Measurements from ENCODE around the gene SETD5. TPM values are rescaled to one million over a fixed set of nuclear protein-coding genes. Genes with fewer than 3 reads are reported as not detected.
A peak's percentile ranks its signal among the peaks of the same experiment; 100 is the strongest.

SETD5 gene
- polyA plus RNA-seq, 4 donors = 9.5 to 87.0 (median 20.0) TPM

GRCh38 chr3:9362731-9363530, 34.5 kb upstream of the SETD5 start, which contains the start of gene THUMPD3:
Gene THUMPD3 (plus strand): TSS chr3:9363054. CDS start chr3:9365069, 2,015 bp downstream.
- Histone ChIP-seq H3K27ac (ENCODE audit: low read depth in 1 of 3, low read length in 2 of 3) (peak within 1 kb of the TSS; percentile 74 to 94 (median 86)), H3K4me3 (ENCODE audit: low read depth in 1 of 3, low read length in 3 of 3) (peak within 1 kb of the TSS; percentile 60 to 75 (median 73)), H3K36me3 (ENCODE audit: control insufficient read depth in 3 of 3, insufficient read depth in 2 of 3, low read depth in 1 of 3, low read length in 3 of 3) (peaks cover 0 to 5% (median 0%) of the 10 kb centered on the region in 3 donors), H3K27me3 (ENCODE audit: control insufficient read depth in 3 of 3, insufficient read depth in 3 of 3, low read length in 3 of 3) (no peaks in the 10 kb centered on the region), H3K4me1 (ENCODE audit: control insufficient read depth in 3 of 3, insufficient read depth in 2 of 3, low read depth in 1 of 3, low read length in 2 of 3) (peaks cover 0 to 5% (median 3%) of the 10 kb centered on the region in 3 donors), H3K9me3 (ENCODE audit: control insufficient read depth in 2 of 2, insufficient read depth in 1 of 2, low read depth in 1 of 2, low read length in 1 of 2) (no peaks in the 10 kb centered on the region)
- WGBS, 3 donors = 0 to 2% (median 1%) methylated on average over 46 of the region's 46 CpGs
- no peak for FAIRE-seq
- DNase-seq = peak; percentile 87 to 96

- no peak for DNase-seq
- Histone ChIP-seq H3K9me3 (ENCODE audit: control insufficient read depth in 2 of 2, insufficient read depth in 1 of 2, low read depth in 1 of 2, low read length in 1 of 2) (no peaks in the 10 kb centered on the region), H3K36me3 (ENCODE audit: control insufficient read depth in 3 of 3, insufficient read depth in 2 of 3, low read depth in 1 of 3, low read length in 3 of 3) (peaks cover 6 to 37% (median 18%) of the 10 kb centered on the region in 3 donors), H3K27me3 (ENCODE audit: control insufficient read depth in 3 of 3, insufficient read depth in 3 of 3, low read length in 3 of 3) (no peaks in the 10 kb centered on the region), H3K4me1 (ENCODE audit: control insufficient read depth in 3 of 3, insufficient read depth in 2 of 3, low read depth in 1 of 3, low read length in 2 of 3) (peaks cover 0 to 3% (median 0%) of the 10 kb centered on the region in 3 donors), H3K27ac (ENCODE audit: low read depth in 1 of 3, low read length in 2 of 3) (no peak overlapping the region), H3K4me3 (ENCODE audit: low read depth in 1 of 3, low read length in 3 of 3) (no peak overlapping the region)
- WGBS, 3 donors = 92 to 98% (median 92%) methylated on average over 1 of the region's 1 CpG
- no peak for FAIRE-seq
These were observed 27.9 kb upstream of the SETD5 start for GRCh38 chr3:9369508-9369907.

DNA sequence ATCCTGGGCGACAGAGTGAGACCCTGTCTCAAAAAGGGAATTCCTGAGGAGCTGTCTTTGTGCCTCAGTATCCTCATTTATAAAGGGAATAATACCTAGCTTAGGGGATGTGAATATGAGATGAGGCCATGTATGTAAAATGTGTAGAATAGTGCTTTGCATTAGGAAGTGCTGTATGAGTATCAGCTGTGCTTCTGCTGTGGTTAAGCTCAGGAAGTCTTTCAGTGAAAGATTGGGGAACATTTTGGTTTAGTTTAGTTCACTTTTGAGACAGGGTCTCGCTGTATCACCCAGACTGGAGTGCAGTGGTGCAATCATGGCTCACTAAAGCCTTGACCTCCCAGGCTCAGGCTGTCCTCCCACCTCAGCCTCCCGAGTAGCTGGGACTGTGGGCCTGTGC, 23.9 kb upstream of the SETD5 start:
- FAIRE-seq = no peak
- Histone ChIP-seq H3K27ac (ENCODE audit: low read depth in 1 of 3, low read length in 2 of 3) (no peak overlapping the region), H3K4me1 (ENCODE audit: control insufficient read depth in 3 of 3, insufficient read depth in 2 of 3, low read depth in 1 of 3, low read length in 2 of 3) (no peaks in the 10 kb centered on the region), H3K36me3 (ENCODE audit: control insufficient read depth in 3 of 3, insufficient read depth in 2 of 3, low read depth in 1 of 3, low read length in 3 of 3) (peaks cover 15 to 35% (median 26%) of the 10 kb centered on the region in 3 donors), H3K9me3 (ENCODE audit: control insufficient read depth in 2 of 2, insufficient read depth in 1 of 2, low read depth in 1 of 2, low read length in 1 of 2) (no peaks in the 10 kb centered on the region), H3K4me3 (ENCODE audit: low read depth in 1 of 3, low read length in 3 of 3) (no peak overlapping the region), H3K27me3 (ENCODE audit: control insufficient read depth in 3 of 3, insufficient read depth in 3 of 3, low read length in 3 of 3) (no peaks in the 10 kb centered on the region)
- DNase-seq = no peak
- 81 to 88% (median 88%) methylated on average over 3 of the region's 3 CpGs for WGBS, 3 donors

DNA sequence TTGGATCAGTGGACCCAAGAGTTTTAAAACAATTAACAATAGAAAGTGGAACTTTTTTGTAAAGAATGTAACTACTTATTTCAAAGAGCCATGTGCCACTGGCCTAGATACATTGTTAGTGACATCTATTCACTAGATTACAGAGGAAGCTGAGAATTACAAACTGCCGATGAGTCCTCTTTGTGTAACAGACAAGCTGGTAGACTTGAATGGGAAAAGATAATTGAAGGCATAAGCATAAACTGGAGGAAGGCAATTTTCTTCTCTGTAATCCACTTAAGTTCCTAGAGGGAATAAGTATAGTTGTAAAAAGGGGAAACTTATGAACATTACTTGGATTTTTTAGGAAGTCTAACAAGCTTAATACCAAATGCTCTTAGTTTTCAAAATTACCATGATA, 19.4 kb upstream of the SETD5 start:
- FAIRE-seq (no peak), DNase-seq (no peak)
- Histone ChIP-seq H3K4me1 (ENCODE audit: control insufficient read depth in 3 of 3, insufficient read depth in 2 of 3, low read depth in 1 of 3, low read length in 2 of 3) (no peaks in the 10 kb centered on the region), H3K4me3 (ENCODE audit: low read depth in 1 of 3, low read length in 3 of 3) (no peak overlapping the region), H3K36me3 (ENCODE audit: control insufficient read depth in 3 of 3, insufficient read depth in 2 of 3, low read depth in 1 of 3, low read length in 3 of 3) (peaks cover 15 to 32% (median 19%) of the 10 kb centered on the region in 3 donors), H3K27ac (ENCODE audit: low read depth in 1 of 3, low read length in 2 of 3) (no peak overlapping the region), H3K9me3 (ENCODE audit: control insufficient read depth in 2 of 2, insufficient read depth in 1 of 2, low read depth in 1 of 2, low read length in 1 of 2) (no peaks in the 10 kb centered on the region), H3K27me3 (ENCODE audit: control insufficient read depth in 3 of 3, insufficient read depth in 3 of 3, low read length in 3 of 3) (no peaks in the 10 kb centered on the region)
- WGBS, 3 donors = 94 to 100% (median 97%) methylated on average over 1 of the region's 1 CpG

DNA sequence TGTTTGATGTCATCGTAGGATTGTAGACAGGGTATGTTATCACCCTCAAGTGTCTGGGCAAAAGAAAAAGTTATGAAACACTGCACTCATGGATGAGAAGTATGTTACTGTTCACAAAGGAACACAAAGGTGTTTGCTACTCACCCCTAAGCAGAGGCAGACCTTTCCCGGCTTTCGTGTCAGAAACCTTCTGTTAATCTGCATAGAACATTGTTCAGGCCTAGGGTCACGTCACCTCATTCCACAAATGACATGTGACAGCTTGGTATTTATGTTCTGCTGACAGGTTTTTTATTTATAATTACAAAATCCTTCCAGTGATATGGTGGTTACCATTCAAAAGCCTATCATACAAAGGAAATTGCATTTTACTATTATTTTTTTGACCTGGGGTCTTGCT, 18.1 kb upstream of the SETD5 start:
- FAIRE-seq (no peak), DNase-seq (no peak)
- no peaks in the 10 kb centered on the region for H3K27me3 ChIP-seq (ENCODE audit: control insufficient read depth in 3 of 3, insufficient read depth in 3 of 3, low read length in 3 of 3)
- no peaks in the 10 kb centered on the region for H3K4me1 ChIP-seq (ENCODE audit: control insufficient read depth in 3 of 3, insufficient read depth in 2 of 3, low read depth in 1 of 3, low read length in 2 of 3)
- WGBS, 3 donors = 67 to 71% (median 67%) methylated on average over 4 of the region's 4 CpGs
- peaks cover 12 to 31% (median 21%) of the 10 kb centered on the region in 3 donors for H3K36me3 ChIP-seq (ENCODE audit: control insufficient read depth in 3 of 3, insufficient read depth in 2 of 3, low read depth in 1 of 3, low read length in 3 of 3)
- H3K4me3 ChIP-seq (ENCODE audit: low read depth in 1 of 3, low read length in 3 of 3) = no peak overlapping the region
- H3K27ac ChIP-seq (ENCODE audit: low read depth in 1 of 3, low read length in 2 of 3) = no peak overlapping the region
- no peaks in the 10 kb centered on the region for H3K9me3 ChIP-seq (ENCODE audit: control insufficient read depth in 2 of 2, insufficient read depth in 1 of 2, low read depth in 1 of 2, low read length in 1 of 2)

DNA sequence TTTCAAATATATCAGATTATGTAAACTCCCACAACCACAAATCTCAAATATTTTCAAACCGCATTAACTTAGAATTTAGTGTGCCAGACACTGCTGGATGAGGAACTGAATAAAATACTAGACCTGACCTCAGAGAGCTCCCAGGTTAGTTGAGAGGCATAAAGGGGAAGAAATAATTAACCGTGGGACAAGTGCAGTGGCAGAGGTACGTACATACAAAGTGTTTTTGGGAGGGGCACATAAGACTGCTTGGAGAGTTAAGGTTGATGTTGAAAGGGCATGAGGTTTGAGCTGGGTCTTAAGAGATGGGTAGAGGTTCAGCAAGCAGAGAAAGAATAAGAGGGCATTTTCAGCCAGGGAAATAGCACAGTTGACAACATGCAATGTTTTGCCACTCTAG, 17.4 kb upstream of the SETD5 start:
- Histone ChIP-seq H3K4me3 (ENCODE audit: low read depth in 1 of 3, low read length in 3 of 3) (no peak overlapping the region), H3K36me3 (ENCODE audit: control insufficient read depth in 3 of 3, insufficient read depth in 2 of 3, low read depth in 1 of 3, low read length in 3 of 3) (peaks cover 13 to 33% (median 23%) of the 10 kb centered on the region in 3 donors), H3K27ac (ENCODE audit: low read depth in 1 of 3, low read length in 2 of 3) (no peak overlapping the region), H3K4me1 (ENCODE audit: control insufficient read depth in 3 of 3, insufficient read depth in 2 of 3, low read depth in 1 of 3, low read length in 2 of 3) (no peaks in the 10 kb centered on the region), H3K27me3 (ENCODE audit: control insufficient read depth in 3 of 3, insufficient read depth in 3 of 3, low read length in 3 of 3) (no peaks in the 10 kb centered on the region), H3K9me3 (ENCODE audit: control insufficient read depth in 2 of 2, insufficient read depth in 1 of 2, low read depth in 1 of 2, low read length in 1 of 2) (no peaks in the 10 kb centered on the region)
- DNase-seq (no peak), FAIRE-seq (no peak)
- 80 to 91% (median 88%) methylated on average over 3 of the region's 3 CpGs for WGBS, 3 donors

- H3K4me3 ChIP-seq (ENCODE audit: low read depth in 1 of 3, low read length in 3 of 3) = no peak overlapping the region
- WGBS, 3 donors = 85 to 87% (median 85%) methylated on average over 13 of the region's 13 CpGs
- no peak overlapping the region for H3K27ac ChIP-seq (ENCODE audit: low read depth in 1 of 3, low read length in 2 of 3)
- peaks cover 18 to 35% (median 20%) of the 10 kb centered on the region in 3 donors for H3K36me3 ChIP-seq (ENCODE audit: control insufficient read depth in 3 of 3, insufficient read depth in 2 of 3, low read depth in 1 of 3, low read length in 3 of 3)
- no peak for DNase-seq
- H3K27me3 ChIP-seq (ENCODE audit: control insufficient read depth in 3 of 3, insufficient read depth in 3 of 3, low read length in 3 of 3) = no peaks in the 10 kb centered on the region
- no peak for FAIRE-seq
- no peaks in the 10 kb centered on the region for H3K9me3 ChIP-seq (ENCODE audit: control insufficient read depth in 2 of 2, insufficient read depth in 1 of 2, low read depth in 1 of 2, low read length in 1 of 2)
- H3K4me1 ChIP-seq (ENCODE audit: control insufficient read depth in 3 of 3, insufficient read depth in 2 of 3, low read depth in 1 of 3, low read length in 2 of 3) = no peaks in the 10 kb centered on the region
These were observed 13.1 kb upstream of the SETD5 start for GRCh38 chr3:9384141-9384828.

DNA sequence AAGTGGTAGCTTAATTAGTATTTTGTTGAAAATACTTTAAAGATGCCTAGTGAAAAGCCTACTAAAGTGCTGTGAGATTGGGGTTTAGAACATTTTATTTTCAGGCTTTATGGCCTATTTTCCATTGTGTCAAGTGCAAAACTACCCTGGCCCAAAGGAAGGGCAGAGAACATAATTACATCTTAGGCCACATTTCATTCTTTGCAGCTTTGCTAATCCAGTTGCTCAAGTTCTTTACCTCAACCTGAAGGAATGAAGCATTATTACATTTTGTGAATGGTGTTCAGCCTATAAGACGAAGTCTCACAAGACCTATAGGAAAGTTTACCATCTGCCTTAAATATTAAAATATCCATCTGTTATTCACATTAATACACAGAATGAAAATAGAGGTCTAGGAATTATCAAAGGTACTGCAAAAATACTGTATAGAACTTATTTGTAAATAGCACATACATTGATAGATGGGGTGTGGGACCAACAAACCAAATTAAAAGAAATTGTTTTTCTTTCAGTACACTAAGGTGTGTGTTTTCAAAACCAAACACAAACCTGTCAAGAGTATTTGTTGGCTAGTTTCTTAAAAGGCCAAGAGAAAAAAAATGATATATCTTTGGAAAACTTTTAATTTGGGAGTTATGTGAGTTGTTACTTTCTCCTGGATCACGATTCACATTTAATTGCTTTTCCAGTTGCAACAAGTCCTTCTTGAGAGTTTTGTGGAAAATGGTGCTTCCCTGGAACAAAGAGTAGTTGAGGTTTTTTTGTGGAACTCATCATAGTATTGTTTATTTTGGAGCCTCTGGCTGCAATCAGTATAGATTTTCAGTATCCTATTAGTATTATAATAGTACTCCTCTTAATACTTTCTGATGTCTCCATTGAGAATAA, 12.0 kb upstream of the SETD5 start:
- H3K36me3 ChIP-seq (ENCODE audit: control insufficient read depth in 3 of 3, insufficient read depth in 2 of 3, low read depth in 1 of 3, low read length in 3 of 3) = peaks cover 22 to 35% (median 25%) of the 10 kb centered on the region in 3 donors
- H3K4me1 ChIP-seq (ENCODE audit: control insufficient read depth in 3 of 3, insufficient read depth in 2 of 3, low read depth in 1 of 3, low read length in 2 of 3) = no peaks in the 10 kb centered on the region
- no peak for FAIRE-seq
- WGBS, 3 donors = 79 to 91% (median 81%) methylated on average over 2 of the region's 2 CpGs
- no peaks in the 10 kb centered on the region for H3K27me3 ChIP-seq (ENCODE audit: control insufficient read depth in 3 of 3, insufficient read depth in 3 of 3, low read length in 3 of 3)
- H3K9me3 ChIP-seq (ENCODE audit: control insufficient read depth in 2 of 2, insufficient read depth in 1 of 2, low read depth in 1 of 2, low read length in 1 of 2) = no peaks in the 10 kb centered on the region
- no peak overlapping the region for H3K27ac ChIP-seq (ENCODE audit: low read depth in 1 of 3, low read length in 2 of 3)
- H3K4me3 ChIP-seq (ENCODE audit: low read depth in 1 of 3, low read length in 3 of 3) = no peak overlapping the region
- no peak for DNase-seq

All from small intestine (tissue), 7 donors.